Tibial nerve (tissue), 4 donors: Measurements from ENCODE around the gene BRPF1. TPM values are rescaled to one million over a fixed set of nuclear protein-coding genes. Genes with fewer than 3 reads are reported as not detected.
A peak's percentile ranks its signal among the peaks of the same experiment; 100 is the strongest.

Experiments
- DNase-seq, 2 donors: peaks; one replicate each; pipeline ENCODE4 v3.0.0-alpha.2; 2019; ENCODE audit warnings: low spot score in 2 of 2
- H3K27ac ChIP-seq, 4 donors: fragments of 200-600 bp; sonication (generic) in 3 of 4; one replicate each; pipeline ENCODE4 v1.5.1; 2017 to 2019; ENCODE audit warnings: mild to moderate bottlenecking in 1 of 4
- H3K27me3 ChIP-seq, 2 donors: fragments of 200-600 bp; sonication (generic) in 1 of 2; one replicate each; pipeline versions ENCODE4 v1.5.1 to v1.6.0; 2017 to 2019
- H3K36me3 ChIP-seq, 3 donors: fragments of 200-600 bp; sonication (generic); one replicate each; pipeline ENCODE4 v1.5.1; 2018 to 2019
- H3K4me1 ChIP-seq, 4 donors: fragments of 200-600 bp; sonication (generic) in 3 of 4; one replicate each; pipeline ENCODE4 v1.5.1; 2017 to 2019
- H3K4me3 ChIP-seq, 4 donors: fragments of 200-600 bp; sonication (generic) in 3 of 4; one replicate each; pipeline ENCODE4 v1.5.1; 2017 to 2019; ENCODE audit warnings: mild to moderate bottlenecking in 1 of 4, moderate library complexity in 1 of 4
- H3K9me3 ChIP-seq, 4 donors: fragments of 200-600 bp; sonication (generic) in 3 of 4; one replicate each; pipeline ENCODE4 v1.5.1; 2017 to 2019
- EP300 ChIP-seq, 2 donors: sonication (generic); formaldehyde crosslinking; IDR thresholded peaks; one replicate each; pipeline ENCODE4 v1.6.1; 2017; ENCODE audit warnings: antibody characterized with exemption in 2 of 2, mild to moderate bottlenecking in 1 of 2
- POLR2A ChIP-seq, 2 donors: fragments of 450-650 bp; IDR thresholded peaks; one replicate each; pipeline ENCODE4 v1.6.1; 2017; ENCODE audit warnings: antibody characterized with exemption in 2 of 2, mild to moderate bottlenecking in 2 of 2, moderate library complexity in 2 of 2
- WGBS, 2 donors: methylation state at CpG; one replicate each; pipeline ENCODE4 v1.1.5; 2018; 5-methylcytosine and 5-hydroxymethylcytosine counted together
- total RNA-seq, 4 donors: library from RNA; depleted of rRNA; stranded (reverse); fragments of >200 nt; gene quantifications; one replicate each; pipeline ENCODE4 v1.1.0, GENCODE V29; 2016
- TF ChIP-seq, protein P1 (sequence below), 5 experiments: fragments of 200-600 bp in 3 of 5; fragments of 450-650 bp in 2 of 5; sonication (generic) in 3 of 5; IDR thresholded peaks; one replicate each; pipeline ENCODE4 v1.5.1; 2016 to 2019; ENCODE audit warnings: antibody characterized with exemption in 5 of 5, mild to moderate bottlenecking in 3 of 5, moderate library complexity in 2 of 5

Gene BRPF1
- total RNA-seq, 4 donors from 2014 or later: 18.0 to 21.0 (median 20.6) TPM

- Histone ChIP-seq H3K4me3 (peak overlapping the region; percentile 90 to 99 (median 98)), H3K27me3 (no peaks in the 10 kb centered on the region), H3K4me1 (peaks cover 0 to 60% (median 28%) of the 10 kb centered on the region in 4 donors), H3K9me3 (no peaks in the 10 kb centered on the region), H3K27ac (peak overlapping the region; percentile 90 to 99 (median 98)), H3K36me3 (peaks cover 0 to 61% (median 2%) of the 10 kb centered on the region in 3 donors)
- WGBS, 2 donors: 0% methylated on average over 22 to 23 of the region's 23 CpGs
- DNase-seq: no peak
- TF ChIP-seq POLR2A (IDR thresholded peaks at IDR 0.05): no peak
Observed at GRCh38 chr3:9793161-9793781, 61.7 kb downstream of the BRPF1 start.

- Histone ChIP-seq H3K36me3 (peaks cover 2 to 61% (median 11%) of the 10 kb centered on the region in 3 donors), H3K27me3 (no peaks in the 10 kb centered on the region), H3K9me3 (no peaks in the 10 kb centered on the region), H3K4me1 (peaks cover 0 to 60% (median 28%) of the 10 kb centered on the region in 4 donors), H3K4me3 (peak overlapping the region in 1 of 4 donors; percentile 99), H3K27ac (no peak overlapping the region)
- WGBS, 2 donors: 93 to 96% methylated on average over 11 of the region's 11 CpGs
- TF ChIP-seq EP300 (IDR thresholded peaks at IDR 0.05) (no peak), POLR2A (IDR thresholded peaks at IDR 0.05) (no peak)
- DNase-seq: no peak
Observed at GRCh38 chr3:9794400-9794799, 62.9 kb downstream of the BRPF1 start.

GRCh38 chr3:9795207-9795606 lies 63.7 kb downstream of the BRPF1 start:
- 77 to 85% methylated on average over 5 of the region's 5 CpGs for WGBS, 2 donors
- H3K36me3 ChIP-seq: peaks cover 4 to 61% (median 19%) of the 10 kb centered on the region in 3 donors
- no peak overlapping the region for H3K27ac ChIP-seq
- no peaks in the 10 kb centered on the region for H3K27me3 ChIP-seq
- TF ChIP-seq, protein P1, sequence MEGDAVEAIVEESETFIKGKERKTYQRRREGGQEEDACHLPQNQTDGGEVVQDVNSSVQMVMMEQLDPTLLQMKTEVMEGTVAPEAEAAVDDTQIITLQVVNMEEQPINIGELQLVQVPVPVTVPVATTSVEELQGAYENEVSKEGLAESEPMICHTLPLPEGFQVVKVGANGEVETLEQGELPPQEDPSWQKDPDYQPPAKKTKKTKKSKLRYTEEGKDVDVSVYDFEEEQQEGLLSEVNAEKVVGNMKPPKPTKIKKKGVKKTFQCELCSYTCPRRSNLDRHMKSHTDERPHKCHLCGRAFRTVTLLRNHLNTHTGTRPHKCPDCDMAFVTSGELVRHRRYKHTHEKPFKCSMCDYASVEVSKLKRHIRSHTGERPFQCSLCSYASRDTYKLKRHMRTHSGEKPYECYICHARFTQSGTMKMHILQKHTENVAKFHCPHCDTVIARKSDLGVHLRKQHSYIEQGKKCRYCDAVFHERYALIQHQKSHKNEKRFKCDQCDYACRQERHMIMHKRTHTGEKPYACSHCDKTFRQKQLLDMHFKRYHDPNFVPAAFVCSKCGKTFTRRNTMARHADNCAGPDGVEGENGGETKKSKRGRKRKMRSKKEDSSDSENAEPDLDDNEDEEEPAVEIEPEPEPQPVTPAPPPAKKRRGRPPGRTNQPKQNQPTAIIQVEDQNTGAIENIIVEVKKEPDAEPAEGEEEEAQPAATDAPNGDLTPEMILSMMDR (IDR thresholded peaks at IDR 0.05): no peak
- TF ChIP-seq EP300 (IDR thresholded peaks at IDR 0.05) (no peak), POLR2A (IDR thresholded peaks at IDR 0.05) (no peak)
- no peak overlapping the region for H3K4me3 ChIP-seq
- no peaks in the 10 kb centered on the region for H3K9me3 ChIP-seq
- DNase-seq: no peak
- H3K4me1 ChIP-seq: peaks cover 0 to 60% (median 28%) of the 10 kb centered on the region in 4 donors

DNA sequence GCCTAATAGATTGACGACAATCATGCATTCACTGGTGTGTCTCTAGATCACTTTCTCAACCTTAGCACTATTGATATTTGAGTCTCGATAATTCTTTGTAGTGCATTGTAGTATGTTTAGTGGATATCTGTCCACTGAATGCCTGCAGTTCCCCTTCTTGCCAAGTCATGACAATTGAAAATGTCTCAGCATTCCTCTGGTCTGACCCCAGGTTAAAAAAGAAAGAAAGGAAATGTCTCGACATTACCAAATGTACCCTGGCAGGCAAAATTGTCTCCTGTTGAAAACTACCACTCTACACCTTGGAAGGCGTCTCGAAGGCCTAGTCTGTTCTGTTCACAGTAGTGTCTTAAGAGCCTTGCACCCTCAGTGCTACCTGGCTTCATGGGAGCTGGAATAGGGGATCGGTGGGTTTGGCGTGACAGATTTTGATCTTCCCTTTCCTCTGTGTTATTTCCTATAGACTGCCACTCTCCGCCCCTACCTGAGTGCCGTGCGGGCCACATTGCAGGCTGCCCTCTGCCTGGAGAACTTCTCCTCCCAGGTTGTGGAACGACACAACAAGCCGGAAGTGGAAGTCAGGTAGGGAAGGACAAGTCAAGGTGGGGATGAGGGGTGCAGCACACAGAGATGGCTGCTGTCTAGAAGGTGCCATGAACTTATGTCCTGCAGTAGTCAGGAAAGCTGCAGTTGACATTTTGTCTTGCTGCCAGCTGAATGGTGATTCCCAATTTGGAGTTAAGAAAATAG lies 65.8 kb downstream of the BRPF1 start:
- H3K4me1 ChIP-seq: peaks cover 0 to 41% (median 17%) of the 10 kb centered on the region in 4 donors
- H3K9me3 ChIP-seq: no peaks in the 10 kb centered on the region
- TF ChIP-seq POLR2A (IDR thresholded peaks at IDR 0.05) (no peak), EP300 (IDR thresholded peaks at IDR 0.05) (no peak)
- TF ChIP-seq, protein P1 (IDR thresholded peaks at IDR 0.05): no peak
- no peak overlapping the region for H3K27ac ChIP-seq
- no peak for DNase-seq
- no peaks in the 10 kb centered on the region for H3K27me3 ChIP-seq
- no peak overlapping the region for H3K4me3 ChIP-seq
- peaks cover 4 to 70% (median 29%) of the 10 kb centered on the region in 3 donors for H3K36me3 ChIP-seq
- 92% methylated on average over 12 of the region's 12 CpGs for WGBS, 2 donors

Other genes with a start within 250 kb of the BRPF1 start
- gene LHFPL4, start 177.9 kb upstream of the BRPF1 start, total RNA-seq: under 1 TPM in 1 of 4 donors, not detected in 3; under 0.01 TPM
- 10 to 100 TPM; 33.3 to 45.5 (median 38.6) TPM for gene MTMR14, start 82.2 kb upstream of the BRPF1 start, total RNA-seq
- gene CPNE9, start 27.9 kb upstream of the BRPF1 start, total RNA-seq: not detected
- gene OGG1, start 18.2 kb downstream of the BRPF1 start, total RNA-seq: 10 to 100 TPM; 26.8 to 54.9 (median 40.6) TPM
- 10 to 100 TPM; 60.3 to 94.8 (median 72.2) TPM for gene CAMK1, start 38.2 kb downstream of the BRPF1 start, total RNA-seq
- 10 to 100 TPM; 56.1 to 69.0 (median 65.4) TPM for gene TADA3, start 60.7 kb downstream of the BRPF1 start, total RNA-seq
- 100 to 1,000 TPM in 2 of 4 donors, 10 to 100 TPM in 2; 96.3 to 169 (median 125) TPM for gene ARPC4, start 61.3 kb downstream of the BRPF1 start, total RNA-seq
- gene TTLL3, start 78.5 kb downstream of the BRPF1 start, total RNA-seq: 100 to 1,000 TPM in 3 of 4 donors, 10 to 100 TPM in 1; 58.2 to 173 (median 120) TPM
- 10 to 100 TPM; 37.1 to 69.7 (median 52.2) TPM for gene RPUSD3, start 112.3 kb downstream of the BRPF1 start, total RNA-seq
- gene CIDEC, start 148.5 kb downstream of the BRPF1 start, total RNA-seq: 100 to 1,000 TPM in 3 of 4 donors, 10 to 100 TPM in 1; 72.4 to 380 (median 174) TPM
- 10 to 100 TPM; 21.6 to 46.7 (median 34.7) TPM for gene JAGN1, start 158.9 kb downstream of the BRPF1 start, total RNA-seq
- 10 to 100 TPM in 1 of 4 donors, 1 to 10 TPM in 2, under 1 TPM in 1; 0.59 to 10.1 (median 5.6) TPM for gene IL17RE, start 171.1 kb downstream of the BRPF1 start, total RNA-seq
- gene IL17RC, start 185.4 kb downstream of the BRPF1 start, total RNA-seq: 10 to 100 TPM; 60.4 to 68.4 (median 65.1) TPM
- gene CRELD1, start 202.1 kb downstream of the BRPF1 start, total RNA-seq: 10 to 100 TPM; 18.2 to 54.9 (median 27.5) TPM
- 1 to 10 TPM; 2.2 to 3.3 (median 2.7) TPM for gene PRRT3, start 220.7 kb downstream of the BRPF1 start, total RNA-seq